IPS DF 19.7 (cell line): ENCODE measurements around the gene HOXD8.

Experiments
- DNase-seq: peaks from one replicate; pipeline ENCODE4 v3.0.0-alpha.2; 2013; ENCODE audit warnings: low read depth, low spot score

The HOXD8 gene

GRCh38 chr2:176102309-176102866 lies 27.1 kb upstream of the HOXD8 start:
- DNase-seq = no peak

GRCh38 chr2:176103194-176103593 lies 26.3 kb upstream of the HOXD8 start:
- DNase-seq = no peak

- no peak for DNase-seq
Measured at GRCh38 chr2:176103742-176104315, 25.7 kb upstream of the HOXD8 start.

- no peak for DNase-seq
Measured at GRCh38 chr2:176104316-176105077, 25.0 kb upstream of the HOXD8 start.

GRCh38 chr2:176105078-176105729 lies 24.3 kb upstream of the HOXD8 start:
- DNase-seq = no peak

GRCh38 chr2:176105730-176106580 lies 23.6 kb upstream of the HOXD8 start:
- no peak for DNase-seq

- DNase-seq = no peak
Measured at GRCh38 chr2:176106581-176107539, 22.6 kb upstream of the HOXD8 start, which contains the start of gene HOXD11. HOXD11 (plus strand) TSS chr2:176107280; CDS start chr2:176107356, 76 bp downstream.

GRCh38 chr2:176107731-176108181 lies 21.7 kb upstream of the HOXD8 start:
- DNase-seq = no peak

GRCh38 chr2:176109192-176109901 lies 20.2 kb upstream of the HOXD8 start:
- no peak for DNase-seq

GRCh38 chr2:176109946-176110345 lies 19.6 kb upstream of the HOXD8 start:
- no peak for DNase-seq

- no peak for DNase-seq
Measured at GRCh38 chr2:176110415-176111308, 18.8 kb upstream of the HOXD8 start.

GRCh38 chr2:176111309-176111663 lies 18.2 kb upstream of the HOXD8 start:
- no peak for DNase-seq

GRCh38 chr2:176111846-176112374 lies 17.6 kb upstream of the HOXD8 start:
- no peak for DNase-seq

- DNase-seq = no peak
Measured at GRCh38 chr2:176112375-176113302, 16.9 kb upstream of the HOXD8 start.

GRCh38 chr2:176114120-176114929 lies 15.2 kb upstream of the HOXD8 start:
- no peak for DNase-seq

GRCh38 chr2:176114930-176115625 lies 14.4 kb upstream of the HOXD8 start:
- no peak for DNase-seq
